Activated naive CD4-positive, alpha-beta T cell treated with anti-CD3 and anti-CD28 coated beads, Interleukin-2, amount 50 U/mL, for 24 hours (primary cell): ENCODE measurements around the gene WDR76.

ENCODE experiments used
- H3K27ac Mint-ChIP-seq: one replicate; pipeline ENCODE4 v1.8.0; 2021; ENCODE audit warnings: mild to moderate bottlenecking, mixed read lengths
- H3K27me3 Mint-ChIP-seq: one replicate; pipeline ENCODE4 v1.8.0; 2021; ENCODE audit warnings: mixed read lengths
- H3K36me3 Mint-ChIP-seq: one replicate; pipeline ENCODE4 v1.8.0; 2021; ENCODE audit warnings: mixed read lengths
- H3K4me1 Mint-ChIP-seq: one replicate; pipeline ENCODE4 v1.8.0; 2021; ENCODE audit warnings: mixed read lengths
- H3K4me3 Mint-ChIP-seq: one replicate; pipeline ENCODE4 v1.8.0; 2021; ENCODE audit warnings: mild to moderate bottlenecking, mixed read lengths
- H3K9me3 Mint-ChIP-seq: one replicate; pipeline ENCODE4 v1.8.0; 2021; ENCODE audit warnings: mixed read lengths

WDR76 gene

DNA sequence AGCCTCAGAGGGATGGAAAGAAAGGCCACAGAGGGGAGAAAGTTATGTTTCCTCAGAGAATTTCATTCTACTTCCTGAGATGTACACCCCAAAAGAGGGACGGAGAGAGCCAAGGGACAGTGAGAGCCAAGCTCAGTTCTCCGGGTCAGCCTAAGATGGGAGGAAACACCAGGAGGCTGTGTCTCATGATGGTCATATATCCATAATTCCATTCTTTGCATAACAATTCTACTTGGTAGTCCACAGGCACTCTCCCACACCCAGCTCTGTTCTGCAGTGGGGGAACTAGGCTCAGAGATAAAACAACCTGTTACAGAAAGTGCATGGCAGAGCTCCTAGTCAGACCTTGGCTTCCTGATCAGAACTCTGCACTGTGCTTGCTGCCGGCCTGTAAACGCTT, 54.4 kb downstream of the WDR76 start:
- Mint-ChIP-seq H3K9me3 (no peaks in the 10 kb centered on the region), H3K36me3 (peaks cover 3% of the 10 kb centered on the region), H3K27me3 (no peaks in the 10 kb centered on the region), H3K4me1 (no peaks in the 10 kb centered on the region), H3K27ac (no peak overlapping the region), H3K4me3 (no peak overlapping the region)

DNA sequence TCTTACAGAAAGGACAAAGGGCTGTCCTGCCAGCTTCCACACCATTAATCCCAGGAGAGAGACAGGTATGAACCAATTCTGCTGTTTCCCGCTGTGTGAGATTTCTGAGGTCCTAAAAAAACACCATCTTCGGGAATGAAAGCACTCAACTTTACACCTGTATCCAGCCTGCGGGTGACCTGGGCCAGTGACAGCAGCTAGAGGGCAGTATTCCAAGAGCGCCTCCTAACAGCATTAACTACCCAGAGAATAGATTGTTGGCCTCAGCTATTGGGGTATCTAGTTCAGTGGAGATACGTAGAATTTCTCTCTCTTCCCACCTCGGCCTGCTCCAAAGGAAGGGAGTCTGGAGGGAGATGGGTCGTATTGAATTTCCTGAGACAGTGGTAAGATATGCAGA, 55.1 kb downstream of the WDR76 start:
- Mint-ChIP-seq H3K4me3 (no peak overlapping the region), H3K4me1 (no peaks in the 10 kb centered on the region), H3K27me3 (no peaks in the 10 kb centered on the region), H3K9me3 (no peaks in the 10 kb centered on the region), H3K36me3 (peaks cover 3% of the 10 kb centered on the region), H3K27ac (no peak overlapping the region)

- H3K4me3 Mint-ChIP-seq: no peak overlapping the region
- no peaks in the 10 kb centered on the region for H3K4me1 Mint-ChIP-seq
- H3K9me3 Mint-ChIP-seq: no peaks in the 10 kb centered on the region
- H3K36me3 Mint-ChIP-seq: peaks cover 3% of the 10 kb centered on the region
- no peaks in the 10 kb centered on the region for H3K27me3 Mint-ChIP-seq
- H3K27ac Mint-ChIP-seq: no peak overlapping the region
These were observed 56.8 kb downstream of the WDR76 start for GRCh38 chr15:43883571-43883970.

- H3K36me3 Mint-ChIP-seq: peaks cover 3% of the 10 kb centered on the region
- no peak overlapping the region for H3K27ac Mint-ChIP-seq
- no peaks in the 10 kb centered on the region for H3K9me3 Mint-ChIP-seq
- H3K27me3 Mint-ChIP-seq: no peaks in the 10 kb centered on the region
- no peak overlapping the region for H3K4me3 Mint-ChIP-seq
- no peaks in the 10 kb centered on the region for H3K4me1 Mint-ChIP-seq
These were observed 59.8 kb downstream of the WDR76 start for GRCh38 chr15:43886558-43886957.

DNA sequence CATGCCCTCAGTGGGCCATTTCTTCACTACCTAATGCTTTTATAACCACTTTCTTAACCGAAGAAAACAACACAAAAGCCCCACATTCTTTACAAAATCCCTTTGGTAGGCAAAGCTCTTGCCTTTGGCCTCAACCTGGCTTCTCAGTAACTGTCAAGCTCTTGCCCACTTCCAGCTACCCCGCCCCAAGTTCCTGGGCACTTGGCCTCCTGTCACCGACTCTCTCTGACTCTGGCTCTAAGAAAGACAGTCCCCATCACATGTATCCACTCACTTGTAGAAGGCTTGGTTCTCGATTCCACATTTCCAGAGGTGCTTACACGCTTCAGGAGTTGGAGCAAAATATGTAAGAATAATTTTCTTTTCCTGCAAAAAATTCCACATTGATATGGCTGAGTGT, 61.1 kb downstream of the WDR76 start:
- Mint-ChIP-seq H3K4me3 (no peak overlapping the region), H3K4me1 (no peaks in the 10 kb centered on the region), H3K36me3 (peaks cover 3% of the 10 kb centered on the region), H3K27me3 (no peaks in the 10 kb centered on the region), H3K9me3 (no peaks in the 10 kb centered on the region), H3K27ac (no peak overlapping the region)

- Mint-ChIP-seq H3K36me3 (peaks cover 3% of the 10 kb centered on the region), H3K4me1 (no peaks in the 10 kb centered on the region), H3K4me3 (no peak overlapping the region), H3K9me3 (no peaks in the 10 kb centered on the region), H3K27me3 (no peaks in the 10 kb centered on the region), H3K27ac (no peak overlapping the region)
These were observed 62.2 kb downstream of the WDR76 start for GRCh38 chr15:43889042-43889441.

DNA sequence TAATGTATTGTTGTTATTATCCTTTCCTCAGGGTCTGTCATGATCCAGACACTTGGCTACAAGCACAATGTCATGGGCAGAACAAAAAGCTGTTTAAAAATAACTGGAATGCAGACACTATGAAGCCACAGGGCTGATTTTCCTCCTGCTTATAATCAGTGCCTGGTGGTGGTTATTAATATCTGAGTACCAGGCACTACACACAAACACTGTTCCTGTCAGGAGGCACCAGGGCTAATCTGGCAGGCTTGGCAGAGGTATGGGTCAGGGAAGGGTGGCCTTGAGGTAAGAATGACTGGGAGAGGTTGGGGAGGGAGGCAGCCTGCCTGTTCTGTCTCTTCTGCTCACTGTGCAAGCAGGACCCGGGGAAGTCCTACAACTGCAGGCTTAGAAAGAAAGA, 67.2 kb downstream of the WDR76 start:
- H3K4me1 Mint-ChIP-seq: no peaks in the 10 kb centered on the region
- no peak overlapping the region for H3K4me3 Mint-ChIP-seq
- no peaks in the 10 kb centered on the region for H3K36me3 Mint-ChIP-seq
- H3K27ac Mint-ChIP-seq: no peak overlapping the region
- no peaks in the 10 kb centered on the region for H3K27me3 Mint-ChIP-seq
- H3K9me3 Mint-ChIP-seq: no peaks in the 10 kb centered on the region

GRCh38 chr15:43895586-43895985, 68.8 kb downstream of the WDR76 start:
- H3K36me3 Mint-ChIP-seq: no peaks in the 10 kb centered on the region
- H3K27me3 Mint-ChIP-seq: no peaks in the 10 kb centered on the region
- H3K27ac Mint-ChIP-seq: no peak overlapping the region
- H3K4me1 Mint-ChIP-seq: no peaks in the 10 kb centered on the region
- no peaks in the 10 kb centered on the region for H3K9me3 Mint-ChIP-seq
- H3K4me3 Mint-ChIP-seq: no peak overlapping the region

- no peaks in the 10 kb centered on the region for H3K9me3 Mint-ChIP-seq
- no peak overlapping the region for H3K27ac Mint-ChIP-seq
- H3K27me3 Mint-ChIP-seq: no peaks in the 10 kb centered on the region
These were observed 69.7 kb downstream of the WDR76 start for GRCh38 chr15:43896543-43896942.

DNA sequence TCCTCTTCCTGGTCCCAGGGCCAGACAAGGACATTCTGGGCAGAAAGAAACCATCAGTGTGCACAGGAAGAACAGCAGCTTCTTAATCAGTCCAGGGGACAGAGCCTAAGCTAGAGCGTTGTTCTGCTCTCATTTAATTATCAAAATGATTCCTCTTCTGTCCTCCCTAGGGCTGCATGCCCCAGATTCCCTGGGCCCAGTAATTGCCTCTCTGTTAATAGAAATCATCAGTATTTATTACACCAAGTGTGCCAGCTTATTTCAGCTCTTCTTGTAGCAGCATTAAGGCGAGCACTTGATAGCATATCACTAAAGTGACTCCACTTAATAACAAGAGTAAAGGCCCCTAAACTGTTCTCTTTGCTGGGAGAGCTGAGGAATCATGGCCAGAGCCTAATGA, 72.1 kb downstream of the WDR76 start:
- H3K36me3 Mint-ChIP-seq: no peaks in the 10 kb centered on the region
- no peak overlapping the region for H3K27ac Mint-ChIP-seq
- peaks cover 3% of the 10 kb centered on the region for H3K4me1 Mint-ChIP-seq
- H3K27me3 Mint-ChIP-seq: no peaks in the 10 kb centered on the region
- H3K9me3 Mint-ChIP-seq: no peaks in the 10 kb centered on the region
- H3K4me3 Mint-ChIP-seq: no peak overlapping the region

More at GRCh38 chr15:43896543-43896942, 69.7 kb downstream of the WDR76 start:
- H3K4me1 Mint-ChIP-seq: no peaks in the 10 kb centered on the region
- H3K4me3 Mint-ChIP-seq: no peak overlapping the region
- no peaks in the 10 kb centered on the region for H3K36me3 Mint-ChIP-seq

- H3K4me1 Mint-ChIP-seq: peaks cover 5% of the 10 kb centered on the region
- no peak overlapping the region for H3K27ac Mint-ChIP-seq
- no peaks in the 10 kb centered on the region for H3K36me3 Mint-ChIP-seq
- no peaks in the 10 kb centered on the region for H3K9me3 Mint-ChIP-seq
- no peaks in the 10 kb centered on the region for H3K27me3 Mint-ChIP-seq
- no peak overlapping the region for H3K4me3 Mint-ChIP-seq
These were observed 73.1 kb downstream of the WDR76 start for GRCh38 chr15:43899928-43900327.

- Mint-ChIP-seq H3K27ac (no peak overlapping the region), H3K4me1 (peaks cover 5% of the 10 kb centered on the region), H3K27me3 (no peaks in the 10 kb centered on the region), H3K9me3 (no peaks in the 10 kb centered on the region), H3K4me3 (no peak overlapping the region), H3K36me3 (no peaks in the 10 kb centered on the region)
These were observed 74.2 kb downstream of the WDR76 start for GRCh38 chr15:43900996-43901395.

GRCh38 chr15:43901495-43901894, 74.7 kb downstream of the WDR76 start:
- no peaks in the 10 kb centered on the region for H3K27me3 Mint-ChIP-seq
- no peaks in the 10 kb centered on the region for H3K9me3 Mint-ChIP-seq
- no peak overlapping the region for H3K27ac Mint-ChIP-seq
- H3K4me3 Mint-ChIP-seq: no peak overlapping the region
- H3K36me3 Mint-ChIP-seq: no peaks in the 10 kb centered on the region
- peaks cover 5% of the 10 kb centered on the region for H3K4me1 Mint-ChIP-seq

DNA sequence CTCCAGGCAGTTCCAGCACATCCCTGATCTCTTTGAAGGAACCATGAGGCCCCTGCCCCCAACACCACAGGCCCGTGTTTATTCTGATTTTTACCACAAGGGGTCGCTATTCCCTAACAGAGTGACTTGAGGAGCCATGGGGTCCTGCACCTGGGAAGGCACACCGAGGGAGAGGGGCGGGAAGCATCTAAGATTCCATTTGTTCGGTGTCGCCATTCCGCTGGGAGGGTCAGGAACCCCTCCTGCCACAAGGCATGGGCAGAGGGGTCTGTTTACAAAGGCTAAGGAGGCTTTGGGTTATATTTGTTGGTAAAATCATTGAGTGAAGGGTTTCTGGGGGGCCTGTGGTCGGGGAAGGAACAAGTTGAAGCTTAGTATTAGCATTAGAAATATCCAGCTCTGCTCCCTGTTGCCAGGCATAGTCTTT, 77.1 kb downstream of the WDR76 start:
- no peak overlapping the region for H3K4me3 Mint-ChIP-seq
- H3K36me3 Mint-ChIP-seq: no peaks in the 10 kb centered on the region
- no peaks in the 10 kb centered on the region for H3K9me3 Mint-ChIP-seq
- peaks cover 5% of the 10 kb centered on the region for H3K4me1 Mint-ChIP-seq
- H3K27me3 Mint-ChIP-seq: no peaks in the 10 kb centered on the region
- H3K27ac Mint-ChIP-seq: no peak overlapping the region

DNA sequence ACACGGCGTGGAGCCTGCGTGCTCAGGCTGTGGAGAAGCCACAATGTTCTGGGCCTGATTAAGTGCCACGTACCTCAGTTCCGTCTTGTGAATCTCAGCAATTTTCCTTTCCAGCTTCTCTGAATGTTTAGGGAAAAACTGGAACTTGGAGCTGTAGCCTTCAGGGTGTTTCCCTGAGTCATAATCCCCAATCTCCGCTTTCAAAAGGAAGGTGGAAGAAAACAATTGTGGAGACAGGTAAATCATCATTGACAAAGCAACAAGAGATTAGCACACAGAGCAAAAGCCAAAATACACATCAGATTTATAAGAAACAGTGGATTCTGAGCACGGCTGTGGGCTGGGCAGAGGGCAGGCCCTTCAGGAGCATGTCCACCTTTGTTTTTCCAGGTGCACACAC, 79.0 kb downstream of the WDR76 start:
- H3K4me1 Mint-ChIP-seq: peaks cover 5% of the 10 kb centered on the region
- no peaks in the 10 kb centered on the region for H3K9me3 Mint-ChIP-seq
- no peak overlapping the region for H3K27ac Mint-ChIP-seq
- H3K4me3 Mint-ChIP-seq: no peak overlapping the region
- H3K27me3 Mint-ChIP-seq: no peaks in the 10 kb centered on the region
- H3K36me3 Mint-ChIP-seq: no peaks in the 10 kb centered on the region

DNA sequence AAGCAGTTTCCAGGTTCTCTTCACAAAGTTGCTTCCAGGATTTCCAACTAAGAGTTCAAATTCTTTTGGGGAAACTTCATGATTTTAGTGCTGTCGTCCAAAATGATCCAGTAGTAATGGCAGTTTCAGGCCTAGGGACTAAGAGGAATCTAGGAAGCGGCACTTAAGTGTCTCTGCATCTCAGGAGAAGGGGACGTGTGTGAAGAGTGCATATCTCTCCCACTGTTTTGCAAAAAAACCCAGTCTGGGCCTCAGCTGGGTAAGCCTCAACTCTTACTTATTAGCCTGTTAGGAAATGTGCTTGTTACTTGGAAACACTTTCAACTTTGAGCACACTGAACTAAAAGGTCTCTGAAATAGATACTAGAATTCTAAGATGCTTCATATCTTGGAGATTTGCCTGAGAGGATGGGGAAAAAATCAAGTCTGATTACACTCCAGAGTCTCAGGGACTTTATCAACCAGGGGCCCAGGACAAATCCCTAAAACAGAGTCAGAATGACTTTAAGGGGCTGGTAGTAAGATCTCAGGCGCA, 81.8 kb downstream of the WDR76 start:
- H3K36me3 Mint-ChIP-seq: no peaks in the 10 kb centered on the region
- no peak overlapping the region for H3K27ac Mint-ChIP-seq
- peaks cover 5% of the 10 kb centered on the region for H3K4me1 Mint-ChIP-seq
- no peaks in the 10 kb centered on the region for H3K27me3 Mint-ChIP-seq
- no peaks in the 10 kb centered on the region for H3K9me3 Mint-ChIP-seq
- H3K4me3 Mint-ChIP-seq: no peak overlapping the region

- Mint-ChIP-seq H3K27me3 (no peaks in the 10 kb centered on the region), H3K27ac (no peak overlapping the region), H3K4me3 (no peak overlapping the region), H3K36me3 (no peaks in the 10 kb centered on the region), H3K4me1 (no peaks in the 10 kb centered on the region), H3K9me3 (no peaks in the 10 kb centered on the region)
These were observed 84.5 kb downstream of the WDR76 start for GRCh38 chr15:43911235-43911781.
